ENCODE measurements around the gene RAE1. TPM values are rescaled to one million over a fixed set of nuclear protein-coding genes. Genes with fewer than 3 reads are reported as not detected.

The RAE1 gene
- total and polyA plus RNA-seq, 2 donors (not counting 3 experiments of a cell fraction or from before 2014, with no cell fraction given) = 34.1 to 55.8 TPM

- no peaks in the 10 kb centered on the region for H3K9me3 ChIP-seq (replicated peaks; ENCODE audit: control insufficient read depth, insufficient read depth, low read length)
- CTCF ChIA-PET = no interaction called here
- dilution Hi-C loops (cut with MboI; ENCODE audit: extremely low pct_ligation_motif_present, low sequenced_read_pairs) (no loop called here), intact Hi-C loops (cut with micrococcal nuclease) (no loop called here)
- DNase-seq (ENCODE audit: low read depth, low spot score) = no peak
- BruUV-seq (replicated peaks) = no TSS peak
- no peaks in the 10 kb centered on the region for H3K36me3 ChIP-seq (ENCODE audit: control insufficient read depth in 2 of 2, extremely low read depth in 1 of 2, insufficient read depth in 2 of 2, low read length in 2 of 2)
- no peaks in the 10 kb centered on the region for H3K9me1 ChIP-seq (replicated peaks; ENCODE audit: control insufficient read depth, extremely low read depth, insufficient read depth, low read length)
- no peaks in the 10 kb centered on the region for H3K4me1 ChIP-seq (ENCODE audit: control insufficient read depth, extremely low read depth, insufficient read depth, low read length)
- peaks cover 0 to 5% of the 10 kb centered on the region in 2 experiments for H3K27me3 ChIP-seq (ENCODE audit: control insufficient read depth in 2 of 2, insufficient read depth in 2 of 2, low read length in 2 of 2)
- POLR2A ChIA-PET = no interaction called here
- H3K9ac ChIP-seq (replicated peaks; ENCODE audit: extremely low read depth, insufficient read depth, low read length) = no peak overlapping the region
- FAIRE-seq = no peak
- H3K4me2 ChIP-seq (ENCODE audit: insufficient read depth, low read length) = no peak overlapping the region
- H3K79me2 ChIP-seq (ENCODE audit: control insufficient read depth, insufficient read depth, low read length) = no peaks in the 10 kb centered on the region
- no peak overlapping the region for H2AFZ ChIP-seq (ENCODE audit: low read depth, low read length)
- no peak for TF ChIP-seq EZH2 (IDR thresholded peaks at IDR 0.05; ENCODE audit: borderline replicate concordance, low read depth, low read length, severe bottlenecking)
- TF ChIP-seq MAX (IDR thresholded peaks at IDR 0.05; ENCODE audit: insufficient read depth, insufficient read length) = no peak
- no peak for TF ChIP-seq CTCF (IDR thresholded peaks at IDR 0.05; ENCODE audit: extremely low read depth in 1 of 2, insufficient read depth in 1 of 2, low read depth in 1 of 2, low read length in 2 of 2)
- no peak for TF ChIP-seq FOS (IDR thresholded peaks at IDR 0.05; ENCODE audit: borderline replicate concordance, insufficient read depth, low read length)
- no peak for TF ChIP-seq MYC (IDR thresholded peaks at IDR 0.05; ENCODE audit: low read depth, low read length)
- no peak for TF ChIP-seq POLR2AphosphoS5 (IDR thresholded peaks at IDR 0.05; ENCODE audit: insufficient read depth, low read depth, low read length)
- TF ChIP-seq JUN (IDR thresholded peaks at IDR 0.05; ENCODE audit: borderline replicate concordance, insufficient read depth, insufficient read length, low read depth) = no peak
- no peak for TF ChIP-seq POLR2A (IDR thresholded peaks at IDR 0.05; ENCODE audit: low read depth, low read length)
- TF ChIP-seq GATA2 (IDR thresholded peaks at IDR 0.05; ENCODE audit: insufficient read depth, insufficient read length, low read depth, low read length) = no peak
- H4K20me1 ChIP-seq (replicated peaks; ENCODE audit: control insufficient read depth, extremely low read depth, insufficient read depth, low read length) = no peaks in the 10 kb centered on the region
- no peak overlapping the region for H3K4me3 ChIP-seq (replicated peaks in 1 of 3; ENCODE audit: insufficient read depth in 1 of 3, low read depth in 1 of 3, low read length in 3 of 3)
- no peak overlapping the region for H3K27ac ChIP-seq (ENCODE audit: insufficient read depth, low read depth, low read length)
Measured at GRCh38 chr20:57326667-57327455, 24.2 kb upstream of the RAE1 start.
